Suprapubic skin (tissue), 4 donors: Measurements from ENCODE around the gene TPK1.

Source experiments
- POLR2A ChIP-seq, 2 donors: fragments of 450-650 bp; IDR thresholded peaks; one replicate each; pipeline ENCODE4 v1.6.1; 2017; ENCODE audit warnings: antibody characterized with exemption in 2 of 2, mild to moderate bottlenecking in 2 of 2, moderate library complexity in 2 of 2
- POLR2AphosphoS5 ChIP-seq, 3 donors: sonication (generic); formaldehyde crosslinking; IDR thresholded peaks; one replicate each; pipeline ENCODE4 v1.6.1; 2017; ENCODE audit warnings: antibody characterized with exemption in 3 of 3
- TF ChIP-seq, protein P1 (sequence below), 2 donors: fragments of 200-600 bp in 1 of 2; fragments of 450-650 bp in 1 of 2; sonication (generic) in 1 of 2; IDR thresholded peaks; one replicate each; pipeline ENCODE4 v1.5.1; 2016 to 2019; ENCODE audit warnings: antibody characterized with exemption in 2 of 2, mild to moderate bottlenecking in 1 of 2, moderate library complexity in 1 of 2

DNA sequence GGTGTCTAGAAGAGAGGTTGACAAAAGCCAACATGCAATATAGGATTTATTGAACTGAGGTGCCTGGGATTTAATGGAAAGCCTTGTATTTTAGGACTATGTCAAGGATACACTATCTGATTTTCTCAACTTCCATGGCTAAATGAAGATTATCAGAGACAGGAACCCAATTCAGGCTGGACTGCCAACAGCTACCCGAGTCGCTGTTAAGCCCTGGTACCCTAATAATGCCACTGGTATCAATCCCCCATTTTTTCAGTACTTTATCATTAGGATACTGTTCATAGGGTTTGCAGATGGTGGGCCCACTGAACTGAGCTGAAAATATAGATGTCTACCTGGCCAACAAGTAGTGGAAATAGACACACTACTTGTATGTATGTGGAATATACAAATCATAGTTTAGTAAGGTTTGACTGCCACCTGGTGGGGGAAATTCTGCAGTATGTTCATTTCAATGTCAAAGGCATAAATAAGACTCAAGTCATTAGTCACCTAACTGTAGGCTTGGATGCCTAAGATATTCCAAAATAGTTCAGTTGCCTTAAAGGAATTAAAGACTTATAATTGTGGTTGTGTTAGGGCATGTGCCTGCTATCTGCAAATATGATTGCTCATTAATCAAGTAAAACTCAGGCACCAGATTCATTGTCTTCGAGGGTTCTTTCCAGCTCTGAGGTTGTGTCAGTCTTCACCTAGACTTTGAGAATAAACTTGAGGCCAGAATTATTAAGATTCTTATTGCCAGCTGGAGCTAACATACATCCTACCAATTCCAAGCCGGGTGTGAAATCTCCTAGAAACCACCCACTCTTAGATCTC, 398.3 kb downstream of the TPK1 start:
- TF ChIP-seq, protein P1, sequence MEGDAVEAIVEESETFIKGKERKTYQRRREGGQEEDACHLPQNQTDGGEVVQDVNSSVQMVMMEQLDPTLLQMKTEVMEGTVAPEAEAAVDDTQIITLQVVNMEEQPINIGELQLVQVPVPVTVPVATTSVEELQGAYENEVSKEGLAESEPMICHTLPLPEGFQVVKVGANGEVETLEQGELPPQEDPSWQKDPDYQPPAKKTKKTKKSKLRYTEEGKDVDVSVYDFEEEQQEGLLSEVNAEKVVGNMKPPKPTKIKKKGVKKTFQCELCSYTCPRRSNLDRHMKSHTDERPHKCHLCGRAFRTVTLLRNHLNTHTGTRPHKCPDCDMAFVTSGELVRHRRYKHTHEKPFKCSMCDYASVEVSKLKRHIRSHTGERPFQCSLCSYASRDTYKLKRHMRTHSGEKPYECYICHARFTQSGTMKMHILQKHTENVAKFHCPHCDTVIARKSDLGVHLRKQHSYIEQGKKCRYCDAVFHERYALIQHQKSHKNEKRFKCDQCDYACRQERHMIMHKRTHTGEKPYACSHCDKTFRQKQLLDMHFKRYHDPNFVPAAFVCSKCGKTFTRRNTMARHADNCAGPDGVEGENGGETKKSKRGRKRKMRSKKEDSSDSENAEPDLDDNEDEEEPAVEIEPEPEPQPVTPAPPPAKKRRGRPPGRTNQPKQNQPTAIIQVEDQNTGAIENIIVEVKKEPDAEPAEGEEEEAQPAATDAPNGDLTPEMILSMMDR (IDR thresholded peaks at IDR 0.05): peak in 1 of 2 donors; percentile 28
- no peak for TF ChIP-seq POLR2A (IDR thresholded peaks at IDR 0.05)
- TF ChIP-seq POLR2AphosphoS5 (IDR thresholded peaks at IDR 0.05): no peak
